GM10248 (cell line): Measurements from ENCODE around the gene PDE6B.

Experiments
- CTCF ChIA-PET: fragments of 300-600 bp; sonication (Branson Sonifier 250); formaldehyde crosslinking; extraction: SDS; loops from one replicate; lab custom pipeline; 2021; ENCODE audit warnings: antibody characterized with exemption; lab: Yijun Ruan, JAX
- POLR2A ChIA-PET: fragments of 350-650 bp; sonication (Branson Sonifier 250); formaldehyde crosslinking; extraction: SDS; loops from one replicate; lab custom pipeline; 2020; ENCODE audit warnings: antibody characterized with exemption; lab: Yijun Ruan, JAX
- DNase-seq: peaks from one replicate; pipeline ENCODE4 v3.0.0; 2012; ENCODE audit errors: extremely low spot score
- CTCF ChIP-seq: IDR thresholded peaks from 2 replicates; pipeline ENCODE4 v1.5.1; 2012; ENCODE audit warnings: mild to moderate bottlenecking, low read depth; ENCODE audit errors: extremely low read depth, missing control alignments, control extremely low read depth

The PDE6B gene

GRCh38 chr4:712093-712492 is 86.7 kb downstream of the PDE6B start:
- no peak for DNase-seq
- no peak for TF ChIP-seq CTCF
- CTCF ChIA-PET: no interaction called here
- POLR2A ChIA-PET: no interaction called here

GRCh38 chr4:712916-713632 is 87.7 kb downstream of the PDE6B start:
- ChIA-PET CTCF (no interaction called here), POLR2A (no interaction called here)
- no peak for DNase-seq
- no peak for TF ChIP-seq CTCF

- POLR2A ChIA-PET: no interaction called here
- TF ChIP-seq CTCF: no peak
- no peak for DNase-seq
- CTCF ChIA-PET: no interaction called here
Observed at GRCh38 chr4:714087-714486, 88.7 kb downstream of the PDE6B start.

GRCh38 chr4:717601-718320 is 92.4 kb downstream of the PDE6B start:
- no peak for TF ChIP-seq CTCF
- no peak for DNase-seq
- CTCF ChIA-PET: interaction anchor here (2.6 kb wide), 1 partner anchor 25 kb away, joined by 15 read pairs; no protein-coding TSS in a partner anchor
- POLR2A ChIA-PET: no interaction called here

- POLR2A ChIA-PET: no interaction called here
- CTCF ChIA-PET: interaction anchor here (2.6 kb wide), 1 partner anchor 24 kb away, joined by 15 read pairs; no protein-coding TSS in a partner anchor
- no peak for TF ChIP-seq CTCF
- DNase-seq: no peak
Observed at GRCh38 chr4:718460-718859, 93.1 kb downstream of the PDE6B start.
